GM12878 (cell line): Measurements from ENCODE around the gene EPHA10. TPM values are rescaled to one million over a fixed set of nuclear protein-coding genes. Genes with fewer than 3 reads are reported as not detected.

Source experiments
- BACH1 ChIP-seq: fragments of 450-650 bp; IDR thresholded peaks from 2 replicates; pipeline ENCODE4 v1.6.1; 2017; ENCODE audit warnings: mild to moderate bottlenecking, borderline replicate concordance
- CHD2 ChIP-seq: IDR thresholded peaks from 2 replicates; pipeline ENCODE4 v1.6.1; 2011; ENCODE audit warnings: low read depth, low read length, improper control_type of control experiment, borderline replicate concordance
- GABPA ChIP-seq: IDR thresholded peaks from 2 replicates; pipeline ENCODE4 v1.6.1; 2014; ENCODE audit warnings: antibody characterized with exemption, low read depth, mild to moderate bottlenecking, inconsistent platforms
- GATAD2B ChIP-seq: fragments of 450-650 bp; conservative IDR thresholded peaks from 2 replicates; pipeline ENCODE4 v1.6.1; 2017; ENCODE audit warnings: low read depth, mild to moderate bottlenecking, moderate library complexity
- LARP7 ChIP-seq: fragments of 450-650 bp; IDR thresholded peaks from 2 replicates; pipeline ENCODE4 v1.6.1; 2017; ENCODE audit warnings: mild to moderate bottlenecking
- NFYA ChIP-seq: IDR thresholded peaks from 2 replicates; pipeline ENCODE4 v1.6.1; 2011; ENCODE audit warnings: low read depth, mild to moderate bottlenecking, low read length, improper control_type of control experiment, borderline replicate concordance
- PAX5 ChIP-seq: IDR thresholded peaks from 2 replicates; pipeline ENCODE4 v1.6.1; 2011; ENCODE audit warnings: low read depth, low read length, borderline replicate concordance
- RFX5 ChIP-seq: IDR thresholded peaks from 2 replicates; pipeline ENCODE4 v1.6.1; 2011; ENCODE audit warnings: low read depth, low read length, improper control_type of control experiment
- SMAD1 ChIP-seq: fragments of 450-650 bp; IDR thresholded peaks from 2 replicates; pipeline ENCODE4 v1.6.1; 2018; ENCODE audit warnings: mild to moderate bottlenecking, low read depth; ENCODE audit not compliant: partially characterized antibody
- SREBF1 ChIP-seq: IDR thresholded peaks from 2 replicates; pipeline ENCODE4 v1.6.1; 2012; ENCODE audit warnings: mild to moderate bottlenecking, low read length
- SRF ChIP-seq, 2 experiments: IDR thresholded peaks; 2 replicates each; pipeline ENCODE4 v1.6.1; 2011; ENCODE audit warnings: low read depth in 2 of 2, low read length in 2 of 2, mild to moderate bottlenecking in 1 of 2, moderate library complexity in 1 of 2
- STAT1 ChIP-seq: fragments of 450-650 bp; conservative IDR thresholded peaks from 2 replicates; pipeline ENCODE4 v1.6.1; 2014; ENCODE audit warnings: antibody characterized with exemption, mild to moderate bottlenecking
- TCF3 ChIP-seq: IDR thresholded peaks from 2 replicates; pipeline ENCODE4 v1.6.1; 2012; ENCODE audit warnings: low read depth, mild to moderate bottlenecking, low read length, borderline replicate concordance; ENCODE audit not compliant: insufficient read depth
- YBX1 ChIP-seq: fragments of 450-650 bp; IDR thresholded peaks from 2 replicates; pipeline ENCODE4 v1.6.1; 2016; ENCODE audit warnings: antibody characterized with exemption
- ZNF274 ChIP-seq: IDR thresholded peaks from one replicate; pipeline ENCODE4 v1.8.0; 2011; ENCODE audit not compliant: insufficient read length, insufficient read depth
- ZNF384 ChIP-seq: IDR thresholded peaks from 2 replicates; pipeline ENCODE4 v1.6.1; 2012; ENCODE audit warnings: low read depth, mild to moderate bottlenecking, low read length, improper control_type of control experiment, borderline replicate concordance
- polyA plus RNA-seq, 11 experiments: library from polyadenylated mRNA; depleted of rRNA in 4 of 11; unstranded in 6 of 11; stranded (reverse) in 5 of 11; fragments of >200 nt; fragmentation: Nextera tagmentation in 4 of 11; fragmentation: Illumina TruSeq in 1 of 11; extraction: Ambion mirVana in 4 of 11; extraction: Trizol in 1 of 11; gene quantifications; 1 replicate in 1 of 11; 2 replicates in 10 of 11; pipeline versions ENCODE4 v1.2.1 to v1.2.3, GENCODE V29; 2011 to 2016; ENCODE audit warnings: inconsistent platforms in 2 of 11, missing spikeins in 2 of 11, low read depth in 1 of 11
- total RNA-seq, 4 experiments: library from RNA; depleted of rRNA in 3 of 4; stranded (reverse); fragments of >200 nt in 3 of 4; fragmentation: Illumina TruSeq in 1 of 4; extraction: Trizol in 1 of 4; gene quantifications; 2 replicates each; pipeline versions ENCODE4 v1.2.1 to v1.2.3, GENCODE V29; 2013 to 2021
- TF ChIP-seq, protein P1 (sequence below): fragments of 450-650 bp; IDR thresholded peaks from 2 replicates; pipeline ENCODE4 v1.6.1; 2016; ENCODE audit warnings: mild to moderate bottlenecking, moderate library complexity, borderline replicate concordance
- TF ChIP-seq, protein P2 (sequence below): fragments of 450-650 bp; IDR thresholded peaks from 2 replicates; pipeline ENCODE4 v1.6.1; 2016; ENCODE audit warnings: mild to moderate bottlenecking
- TF ChIP-seq, protein P3 (sequence below): IDR thresholded peaks from 2 replicates; pipeline ENCODE4 v1.6.1; 2011; ENCODE audit warnings: borderline replicate concordance, low read depth, mild to moderate bottlenecking, moderate library complexity, low read length; ENCODE audit not compliant: insufficient read depth, poor library complexity, severe bottlenecking
- TF ChIP-seq, protein P4 (sequence below): fragments of 150-350 bp; IDR thresholded peaks from 2 replicates; pipeline ENCODE4 v1.6.1; 2014; ENCODE audit warnings: mild to moderate bottlenecking, low read depth, low read length

Gene EPHA10
- total and polyA plus RNA-seq, 10 of the 15 experiments (the other 5 are each of a cell fraction or from before 2014, with no cell fraction given), result 0.05 to 0.06 TPM; not detected in 8

DNA sequence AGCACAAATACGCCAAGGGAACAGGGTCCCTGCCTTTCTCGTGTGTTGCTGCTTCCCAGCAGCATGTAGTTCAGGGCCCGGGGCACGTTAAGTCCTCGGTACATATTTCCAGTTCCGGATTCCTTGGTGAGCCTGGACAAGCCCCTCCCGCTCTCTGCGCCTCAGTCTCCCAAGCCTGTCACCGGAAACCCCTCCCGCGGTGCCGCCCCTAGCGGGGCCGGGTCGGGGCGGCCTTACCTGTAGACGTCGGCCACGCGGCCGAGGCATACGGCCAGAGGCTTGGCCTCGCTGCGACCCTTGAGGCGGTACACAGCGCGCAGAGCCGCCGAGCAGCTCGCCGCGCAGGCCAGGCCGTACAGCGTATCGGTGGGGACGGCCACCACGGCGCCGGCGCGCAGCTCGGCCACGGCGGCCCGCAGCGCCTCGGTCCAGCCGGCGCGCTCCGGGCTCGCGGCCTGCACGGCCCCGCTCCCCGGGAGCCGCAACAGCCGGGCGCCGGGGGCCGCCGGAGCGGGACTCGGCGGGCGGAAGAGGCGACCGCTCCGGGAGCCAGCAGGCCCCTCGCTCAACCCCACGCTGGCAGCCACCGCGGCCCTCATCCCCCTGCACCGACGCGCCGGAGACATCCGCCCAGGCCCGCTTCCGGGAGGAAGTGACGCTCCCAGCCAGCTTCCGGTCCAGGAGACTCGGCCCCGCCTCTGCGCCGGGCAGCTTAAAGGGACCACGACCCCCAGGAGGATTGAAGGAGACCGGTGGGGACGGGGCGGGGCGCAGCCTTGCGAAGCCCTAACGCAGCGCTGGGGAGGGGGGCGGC lies 42.8 kb upstream of the EPHA10 start, which contains the start of the genes C1orf122 and YRDC (continued):
- TF ChIP-seq CHD2, result no peak
- TF ChIP-seq GATAD2B, result peak; percentile 67
- TF ChIP-seq, protein P1, sequence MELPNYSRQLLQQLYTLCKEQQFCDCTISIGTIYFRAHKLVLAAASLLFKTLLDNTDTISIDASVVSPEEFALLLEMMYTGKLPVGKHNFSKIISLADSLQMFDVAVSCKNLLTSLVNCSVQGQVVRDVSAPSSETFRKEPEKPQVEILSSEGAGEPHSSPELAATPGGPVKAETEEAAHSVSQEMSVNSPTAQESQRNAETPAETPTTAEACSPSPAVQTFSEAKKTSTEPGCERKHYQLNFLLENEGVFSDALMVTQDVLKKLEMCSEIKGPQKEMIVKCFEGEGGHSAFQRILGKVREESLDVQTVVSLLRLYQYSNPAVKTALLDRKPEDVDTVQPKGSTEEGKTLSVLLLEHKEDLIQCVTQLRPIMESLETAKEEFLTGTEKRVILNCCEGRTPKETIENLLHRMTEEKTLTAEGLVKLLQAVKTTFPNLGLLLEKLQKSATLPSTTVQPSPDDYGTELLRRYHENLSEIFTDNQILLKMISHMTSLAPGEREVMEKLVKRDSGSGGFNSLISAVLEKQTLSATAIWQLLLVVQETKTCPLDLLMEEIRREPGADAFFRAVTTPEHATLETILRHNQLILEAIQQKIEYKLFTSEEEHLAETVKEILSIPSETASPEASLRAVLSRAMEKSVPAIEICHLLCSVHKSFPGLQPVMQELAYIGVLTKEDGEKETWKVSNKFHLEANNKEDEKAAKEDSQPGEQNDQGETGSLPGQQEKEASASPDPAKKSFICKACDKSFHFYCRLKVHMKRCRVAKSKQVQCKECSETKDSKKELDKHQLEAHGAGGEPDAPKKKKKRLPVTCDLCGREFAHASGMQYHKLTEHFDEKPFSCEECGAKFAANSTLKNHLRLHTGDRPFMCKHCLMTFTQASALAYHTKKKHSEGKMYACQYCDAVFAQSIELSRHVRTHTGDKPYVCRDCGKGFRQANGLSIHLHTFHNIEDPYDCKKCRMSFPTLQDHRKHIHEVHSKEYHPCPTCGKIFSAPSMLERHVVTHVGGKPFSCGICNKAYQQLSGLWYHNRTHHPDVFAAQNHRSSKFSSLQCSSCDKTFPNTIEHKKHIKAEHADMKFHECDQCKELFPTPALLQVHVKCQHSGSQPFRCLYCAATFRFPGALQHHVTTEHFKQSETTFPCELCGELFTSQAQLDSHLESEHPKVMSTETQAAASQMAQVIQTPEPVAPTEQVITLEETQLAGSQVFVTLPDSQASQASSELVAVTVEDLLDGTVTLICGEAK, result peak; percentile 88
- TF ChIP-seq STAT1, result no peak
- peak; percentile 91 for TF ChIP-seq GABPA
- TF ChIP-seq ZNF384, result no peak
- TF ChIP-seq SREBF1, result no peak
- no peak for TF ChIP-seq BACH1
- TF ChIP-seq, protein P2, sequence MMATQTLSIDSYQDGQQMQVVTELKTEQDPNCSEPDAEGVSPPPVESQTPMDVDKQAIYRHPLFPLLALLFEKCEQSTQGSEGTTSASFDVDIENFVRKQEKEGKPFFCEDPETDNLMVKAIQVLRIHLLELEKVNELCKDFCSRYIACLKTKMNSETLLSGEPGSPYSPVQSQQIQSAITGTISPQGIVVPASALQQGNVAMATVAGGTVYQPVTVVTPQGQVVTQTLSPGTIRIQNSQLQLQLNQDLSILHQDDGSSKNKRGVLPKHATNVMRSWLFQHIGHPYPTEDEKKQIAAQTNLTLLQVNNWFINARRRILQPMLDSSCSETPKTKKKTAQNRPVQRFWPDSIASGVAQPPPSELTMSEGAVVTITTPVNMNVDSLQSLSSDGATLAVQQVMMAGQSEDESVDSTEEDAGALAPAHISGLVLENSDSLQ, result no peak
- TF ChIP-seq, protein P3, sequence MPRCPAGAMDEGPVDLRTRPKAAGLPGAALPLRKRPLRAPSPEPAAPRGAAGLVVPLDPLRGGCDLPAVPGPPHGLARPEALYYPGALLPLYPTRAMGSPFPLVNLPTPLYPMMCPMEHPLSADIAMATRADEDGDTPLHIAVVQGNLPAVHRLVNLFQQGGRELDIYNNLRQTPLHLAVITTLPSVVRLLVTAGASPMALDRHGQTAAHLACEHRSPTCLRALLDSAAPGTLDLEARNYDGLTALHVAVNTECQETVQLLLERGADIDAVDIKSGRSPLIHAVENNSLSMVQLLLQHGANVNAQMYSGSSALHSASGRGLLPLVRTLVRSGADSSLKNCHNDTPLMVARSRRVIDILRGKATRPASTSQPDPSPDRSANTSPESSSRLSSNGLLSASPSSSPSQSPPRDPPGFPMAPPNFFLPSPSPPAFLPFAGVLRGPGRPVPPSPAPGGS, result no peak
- TF ChIP-seq PAX5, result no peak
- TF ChIP-seq, protein P4, sequence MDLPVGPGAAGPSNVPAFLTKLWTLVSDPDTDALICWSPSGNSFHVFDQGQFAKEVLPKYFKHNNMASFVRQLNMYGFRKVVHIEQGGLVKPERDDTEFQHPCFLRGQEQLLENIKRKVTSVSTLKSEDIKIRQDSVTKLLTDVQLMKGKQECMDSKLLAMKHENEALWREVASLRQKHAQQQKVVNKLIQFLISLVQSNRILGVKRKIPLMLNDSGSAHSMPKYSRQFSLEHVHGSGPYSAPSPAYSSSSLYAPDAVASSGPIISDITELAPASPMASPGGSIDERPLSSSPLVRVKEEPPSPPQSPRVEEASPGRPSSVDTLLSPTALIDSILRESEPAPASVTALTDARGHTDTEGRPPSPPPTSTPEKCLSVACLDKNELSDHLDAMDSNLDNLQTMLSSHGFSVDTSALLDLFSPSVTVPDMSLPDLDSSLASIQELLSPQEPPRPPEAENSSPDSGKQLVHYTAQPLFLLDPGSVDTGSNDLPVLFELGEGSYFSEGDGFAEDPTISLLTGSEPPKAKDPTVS, result no peak
- TF ChIP-seq YBX1, result no peak
- TF ChIP-seq NFYA, result no peak
- no peak for TF ChIP-seq SMAD1
- TF ChIP-seq LARP7, result peak; percentile 96
- no peak for TF ChIP-seq RFX5
- TF ChIP-seq TCF3, result 0 out of 2 replicates have a peak, but pooled peaks have one; percentile 26
- TF ChIP-seq SRF (IDR thresholded peaks at IDR 0.05; ENCODE audit: low read depth in 2 of 2, low read length in 2 of 2), result no peak
- TF ChIP-seq ZNF274, result no peak
